HG02840 (cell line): ENCODE results near the gene CHD1L.
"Not testable (repeated sequence)": the region's sequence is repeated elsewhere in the genome, so short reads cannot be mapped to it uniquely, and the experiment has no call there.

Experiments used
- ATAC-seq: cut with Tn5 transposase; IDR thresholded peaks from one replicate; pipeline ENCODE4 v1.9.1; 2021; ENCODE audit warnings: mild to moderate bottlenecking, moderate library complexity, moderate number of reproducible peaks; ENCODE audit not compliant: unreplicated experiment, low FRiP score

The CHD1L gene

GRCh38 chr1:147260956-147261355 lies 18.5 kb downstream of the CHD1L start:
- ATAC-seq: no peak

- no peak for ATAC-seq
These were observed 21.8 kb downstream of the CHD1L start for GRCh38 chr1:147264158-147264768.

- no peak for ATAC-seq
These were observed 23.9 kb downstream of the CHD1L start for GRCh38 chr1:147266381-147266780.

DNA sequence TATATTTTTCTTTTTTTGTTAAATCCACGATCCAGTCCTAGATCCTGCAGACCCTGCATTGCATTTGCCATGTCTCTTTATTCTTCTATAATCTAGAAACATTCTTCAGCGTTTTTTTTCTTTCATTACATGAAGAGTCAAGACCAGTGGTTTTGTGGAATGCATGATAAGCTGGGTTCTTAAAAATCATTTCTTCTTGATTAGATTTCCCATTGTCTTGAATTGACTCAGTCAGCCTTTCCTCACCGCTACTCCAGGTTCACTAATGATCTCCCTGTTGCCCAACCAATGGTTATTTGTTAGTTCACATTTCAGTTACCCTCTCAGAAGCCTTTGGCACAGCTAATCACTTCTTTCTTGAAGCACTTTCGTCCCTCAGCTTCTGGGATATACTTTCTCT lies 25.2 kb downstream of the CHD1L start:
- no peak for ATAC-seq

GRCh38 chr1:147270721-147271120 lies 28.2 kb downstream of the CHD1L start:
- ATAC-seq: no peak

- ATAC-seq: no peak
These were observed 29.6 kb downstream of the CHD1L start for GRCh38 chr1:147272042-147272441.

DNA sequence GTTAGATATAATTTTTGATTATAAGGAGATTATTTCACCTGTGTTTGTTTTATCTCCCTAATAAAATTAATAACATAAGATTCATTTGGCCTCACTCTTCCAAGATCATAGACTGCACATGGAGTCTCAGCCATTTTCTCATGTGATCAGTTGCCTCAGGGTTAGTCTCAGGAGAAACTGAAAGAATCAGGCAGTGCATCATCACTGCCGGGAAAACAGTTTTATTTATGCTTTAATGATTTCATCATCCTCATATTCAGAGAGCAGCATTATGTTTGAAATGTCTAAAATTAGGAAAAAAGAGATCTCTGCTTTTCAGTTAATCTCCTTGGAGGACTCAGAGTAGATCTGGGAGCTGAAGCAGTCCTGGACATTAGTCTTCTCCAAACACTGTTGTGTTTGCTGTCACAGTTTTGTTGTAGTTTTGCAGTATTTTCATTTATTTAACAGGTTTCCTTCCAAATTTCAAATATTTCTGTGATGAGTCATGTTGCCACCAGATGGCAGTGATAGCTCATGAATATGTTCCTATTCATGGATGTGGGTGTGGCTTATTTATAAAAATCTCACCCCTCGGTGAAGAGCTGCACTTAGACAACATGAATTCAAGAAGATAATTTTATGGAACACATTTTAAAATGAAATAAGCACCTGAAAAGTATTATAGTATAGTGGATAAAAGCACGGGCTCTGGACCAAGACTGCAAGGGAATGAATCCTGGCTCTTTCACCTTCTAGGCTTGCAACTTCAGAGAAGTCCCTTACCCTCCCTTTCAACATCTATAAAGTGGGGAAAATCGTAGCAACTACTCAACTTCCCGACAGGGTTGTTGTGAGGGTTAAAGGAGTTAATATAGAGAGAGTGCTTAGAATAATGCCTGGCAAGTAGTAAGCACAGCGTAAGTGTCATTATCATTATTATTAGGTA lies 31.2 kb downstream of the CHD1L start:
- ATAC-seq: no peak

DNA sequence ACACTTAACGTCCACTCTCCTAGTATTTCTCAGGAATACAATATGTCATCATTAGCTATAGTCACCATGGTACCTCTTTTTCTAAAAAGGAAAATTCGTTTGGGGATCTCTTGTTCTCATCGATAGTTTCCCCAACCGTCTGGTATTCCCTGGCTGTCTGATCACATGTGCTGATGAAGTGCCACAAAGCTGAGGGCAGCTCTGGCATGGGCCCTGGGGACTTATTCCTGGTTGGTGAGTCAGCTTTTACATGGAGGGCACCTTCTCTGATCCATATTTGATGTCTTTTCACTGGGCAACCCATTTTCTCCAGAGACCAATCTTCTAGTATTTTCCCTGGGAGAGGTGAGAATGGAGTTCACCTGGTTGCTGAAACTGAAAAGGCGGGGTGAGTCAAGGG lies 39.5 kb downstream of the CHD1L start:
- no peak for ATAC-seq

DNA sequence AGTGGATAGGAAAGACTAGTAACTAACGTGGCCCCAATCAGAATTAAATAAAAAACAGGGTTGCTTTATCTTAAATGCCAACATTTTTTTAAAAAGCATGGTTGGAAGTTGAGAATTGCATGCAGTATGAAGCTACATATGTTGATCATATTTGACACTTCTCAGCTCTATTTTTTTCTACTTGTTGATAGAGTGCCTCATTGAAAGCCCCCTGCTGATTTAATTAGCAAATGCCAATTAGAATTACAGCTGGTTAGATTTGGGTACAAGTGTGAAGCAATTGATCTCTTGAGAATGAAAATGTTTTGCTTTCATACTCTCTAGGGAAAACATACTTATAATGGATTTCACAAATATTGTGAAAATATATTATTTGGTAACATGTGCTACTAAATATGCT lies 40.5 kb downstream of the CHD1L start:
- no peak for ATAC-seq

DNA sequence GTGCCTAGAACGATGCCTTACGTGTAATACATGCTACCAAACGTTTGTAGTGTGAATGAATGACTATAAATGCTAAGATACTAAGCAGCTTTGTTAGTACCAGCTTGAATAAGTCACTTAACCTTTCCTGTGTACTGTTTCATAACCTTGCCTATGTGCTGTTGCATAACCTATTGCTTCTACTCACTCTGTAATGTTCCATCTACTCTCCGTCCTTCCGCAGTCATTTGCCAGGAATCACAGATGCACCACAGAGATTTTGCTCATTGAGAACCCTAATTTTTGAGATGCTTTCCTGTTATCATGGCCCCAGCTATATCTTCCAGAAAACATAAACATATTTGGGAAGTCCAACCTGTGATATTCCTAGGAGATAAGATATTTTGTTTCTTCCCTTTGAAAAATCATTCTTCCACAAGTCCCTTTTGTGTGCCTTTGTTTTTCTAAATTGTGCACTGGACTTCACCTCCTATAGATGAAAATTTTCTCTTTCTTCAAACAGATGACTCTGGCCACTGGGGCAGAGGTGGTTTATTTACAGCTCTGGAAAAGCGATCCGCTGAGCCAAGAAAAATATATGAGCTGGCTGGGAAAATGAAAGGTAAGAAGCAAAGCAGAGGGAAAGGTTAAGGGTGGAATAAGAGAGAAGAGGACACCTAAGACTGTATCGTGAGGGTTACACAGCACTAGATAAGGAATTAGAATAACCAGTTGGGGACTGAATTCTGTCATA lies 44.8 kb downstream of the CHD1L start:
- ATAC-seq: no peak

DNA sequence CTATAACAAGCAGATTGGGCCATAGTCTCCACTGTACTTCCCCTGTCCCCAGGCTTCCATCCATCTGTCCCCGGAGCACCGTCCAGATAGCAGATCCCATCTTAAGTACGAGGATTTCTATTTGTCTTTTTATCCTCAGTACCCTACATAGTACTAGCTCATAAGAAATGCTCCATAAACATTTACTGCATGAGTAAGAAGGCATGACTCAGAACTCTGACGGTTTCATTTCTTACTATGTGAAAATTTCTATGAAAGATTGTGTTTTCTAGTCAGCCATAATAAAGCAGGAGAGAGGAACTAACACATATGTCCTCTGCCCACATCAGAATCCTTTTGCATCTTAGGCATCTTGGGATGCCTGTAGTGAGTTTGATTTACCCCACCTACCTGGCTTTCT lies 49.5 kb downstream of the CHD1L start:
- no peak for ATAC-seq

DNA sequence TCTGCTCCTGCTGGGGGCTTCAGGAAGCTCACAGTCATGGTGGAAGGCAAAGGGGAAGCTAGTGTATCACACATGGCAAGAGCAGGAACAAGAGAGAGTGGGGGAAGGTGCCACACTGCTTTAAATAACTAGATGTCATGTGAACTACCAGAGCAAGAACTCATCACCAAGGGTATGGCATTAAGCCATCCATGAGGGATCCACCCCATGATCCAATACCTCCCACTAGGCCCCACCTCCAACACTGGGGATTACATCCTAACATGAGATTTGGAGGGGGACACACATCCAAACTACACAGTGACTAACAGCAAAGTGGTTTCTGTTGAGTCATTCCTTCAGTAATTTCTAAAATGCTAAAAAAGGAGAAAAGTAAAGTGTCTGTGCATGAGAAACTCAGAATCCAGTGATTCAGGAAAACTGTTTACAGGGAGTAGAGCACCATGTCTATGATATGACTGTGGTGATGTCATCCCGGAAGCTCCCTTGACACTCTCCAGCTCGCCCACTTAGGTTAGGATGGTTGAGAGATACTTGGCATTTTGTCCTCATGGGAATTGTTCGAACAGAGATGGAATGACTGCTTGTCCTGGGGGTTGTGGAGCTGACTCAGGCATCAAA lies 50.3 kb downstream of the CHD1L start:
- ATAC-seq: no peak

- no peak for ATAC-seq
These were observed 55.0 kb downstream of the CHD1L start for GRCh38 chr1:147297438-147297837.

DNA sequence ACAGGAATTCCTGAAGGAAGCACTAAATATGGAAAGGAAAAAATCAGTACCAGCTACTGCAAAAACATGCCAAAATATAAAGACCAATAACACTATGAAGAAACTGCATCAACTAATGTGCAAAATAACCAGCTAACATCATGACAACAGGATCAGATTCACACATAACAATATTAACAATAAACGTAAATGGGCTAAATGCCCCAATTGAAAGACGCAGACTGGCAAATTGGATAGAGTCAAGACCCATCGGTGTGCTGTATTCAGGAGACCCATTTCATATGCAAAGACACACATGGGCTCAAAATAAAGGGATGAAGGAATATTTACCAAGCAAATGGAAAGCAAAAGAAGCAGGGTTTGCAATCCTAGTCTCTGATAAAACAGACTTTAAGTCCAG lies 63.3 kb downstream of the CHD1L start:
- not testable (repeated sequence) for ATAC-seq

GRCh38 chr1:147316968-147317367 lies 74.5 kb downstream of the CHD1L start:
- ATAC-seq: no peak

- ATAC-seq: not testable (repeated sequence)
These were observed 84.6 kb downstream of the CHD1L start for GRCh38 chr1:147326933-147327687.

DNA sequence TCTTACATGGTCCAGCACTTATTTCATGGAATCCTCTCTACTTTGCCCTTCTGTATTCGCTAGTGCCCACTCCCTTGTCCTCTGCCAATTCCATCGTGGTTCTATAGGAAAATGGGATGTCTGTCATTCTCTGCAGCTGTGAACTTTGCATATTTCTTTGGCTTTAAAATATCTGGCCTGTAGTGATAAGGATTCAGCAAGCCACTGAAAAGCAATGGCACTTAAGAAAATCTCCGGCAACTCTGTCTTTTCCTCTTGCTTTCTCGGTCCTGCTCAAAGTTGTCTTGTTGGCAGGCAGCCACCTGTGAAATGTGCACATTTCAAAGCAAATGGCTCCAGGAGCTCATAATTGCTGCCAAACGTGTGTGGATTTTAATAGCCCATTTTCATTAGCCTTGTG lies 91.8 kb downstream of the CHD1L start:
- ATAC-seq: no peak

DNA sequence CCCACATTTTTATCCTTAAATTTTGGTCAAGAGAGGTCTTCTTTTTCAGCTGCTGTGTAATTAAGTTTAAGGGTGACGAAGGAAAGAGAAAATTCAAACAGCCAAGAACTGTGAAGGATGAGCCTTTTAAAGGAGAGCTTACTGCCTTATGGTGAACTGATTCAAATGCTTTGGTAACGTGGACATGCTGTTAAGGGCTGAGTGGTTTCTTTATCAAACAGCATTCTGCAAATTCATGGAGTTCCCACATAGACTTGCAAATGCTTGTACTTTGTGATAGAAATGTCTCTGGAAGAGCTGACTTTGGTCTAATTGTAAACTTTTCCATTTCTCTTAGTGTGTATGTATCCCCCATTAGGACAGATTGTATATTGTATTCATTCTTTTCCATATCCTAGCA lies 93.8 kb downstream of the CHD1L start:
- no peak for ATAC-seq

- ATAC-seq: no peak
These were observed 94.7 kb downstream of the CHD1L start for GRCh38 chr1:147337040-147337630.

DNA sequence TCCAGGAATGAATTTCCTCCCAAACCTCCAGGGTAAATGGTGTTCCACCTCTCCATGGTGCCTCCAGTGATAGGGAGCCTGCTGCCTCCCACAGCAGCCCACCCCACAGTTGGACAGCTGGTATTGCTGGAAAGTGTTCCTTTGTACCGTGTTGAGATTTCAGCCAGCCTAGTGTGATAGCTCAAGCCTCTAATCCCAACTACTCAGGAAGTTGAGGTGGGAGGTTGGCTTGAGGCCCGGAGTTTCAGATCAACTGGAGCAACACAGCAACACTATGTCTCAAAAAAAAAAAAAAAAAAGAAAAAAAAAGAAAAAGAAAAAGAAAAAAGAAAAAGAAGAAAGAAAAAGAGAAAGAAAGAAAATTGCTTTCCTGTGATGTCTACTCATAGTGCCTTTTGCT lies 96.1 kb downstream of the CHD1L start:
- no peak for ATAC-seq
